Activated naive CD4-positive, alpha-beta T cell treated with anti-CD3 and anti-CD28 coated beads, Interleukin-2, amount 50 U/mL, for 16 hours (primary cell): ENCODE measurements around the gene LENG1.

Experiments
- DNase-seq: peaks from one replicate; pipeline ENCODE4 v3.0.0-alpha.2; 2020

Gene LENG1

DNA sequence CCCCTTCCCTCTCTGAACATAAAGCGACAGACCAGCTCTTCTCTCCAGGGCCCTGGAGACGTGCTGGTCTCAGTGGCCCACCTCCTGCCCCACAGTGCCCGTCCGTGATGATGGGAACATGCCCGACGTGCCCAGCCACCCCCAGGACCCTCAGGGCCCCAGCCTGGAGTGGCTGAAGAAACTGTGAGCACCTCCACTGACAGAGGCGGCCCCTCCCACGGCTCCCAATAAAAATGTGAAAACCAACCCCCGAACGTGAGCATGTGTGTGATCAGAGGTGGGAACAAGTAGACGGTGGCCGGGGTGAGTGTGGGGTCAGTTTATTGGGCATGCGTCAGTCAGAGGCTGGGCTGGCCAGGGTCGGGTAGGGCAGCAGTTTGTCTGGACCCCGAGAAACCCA, 52.8 kb downstream of the LENG1 start:
- DNase-seq = no peak

DNA sequence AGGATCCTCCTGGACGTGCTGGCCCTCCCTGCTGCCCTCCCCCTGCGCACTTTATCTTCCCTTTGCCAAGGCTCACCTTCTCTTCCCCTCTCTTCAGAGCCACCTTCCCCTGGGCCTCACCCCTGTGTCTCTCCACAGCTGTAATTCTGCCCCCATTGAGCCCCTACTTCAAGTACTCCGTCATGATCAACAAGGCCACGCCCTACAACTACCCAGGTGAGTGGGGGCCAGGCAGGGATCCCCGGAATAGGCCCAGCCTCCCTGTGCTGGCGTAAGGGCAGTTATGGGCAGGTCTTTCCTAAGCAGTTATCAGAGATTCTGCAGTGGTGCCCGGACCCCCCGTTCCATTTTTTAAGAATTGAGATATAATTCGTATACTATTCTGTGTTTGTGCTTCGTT, 53.7 kb downstream of the LENG1 start:
- DNase-seq = no peak
